Hippocampal formation (tissue), 2 donors: ENCODE data around the gene FANK1.
A peak's percentile ranks its signal among the peaks of the same experiment; 100 is the strongest.

Experiments used
- DNase-seq, 2 donors: peaks; one replicate each; lab custom pipeline; 2025; lab: John Stamatoyannopoulos, UW

Gene FANK1

GRCh38 chr10:125896088-125896934 is at the start of gene FANK1:
TSS of gene FANK1 (plus strand) at chr10:125896564. CDS start at chr10:125896643, 79 bp downstream.
- peak; percentile 44 to 74 for DNase-seq

- DNase-seq, result no peak
Measured at GRCh38 chr10:125846894-125847293, 49.5 kb upstream of the FANK1 start.

- DNase-seq, result no peak
Measured at GRCh38 chr10:125848371-125848770, 48.0 kb upstream of the FANK1 start.

DNA sequence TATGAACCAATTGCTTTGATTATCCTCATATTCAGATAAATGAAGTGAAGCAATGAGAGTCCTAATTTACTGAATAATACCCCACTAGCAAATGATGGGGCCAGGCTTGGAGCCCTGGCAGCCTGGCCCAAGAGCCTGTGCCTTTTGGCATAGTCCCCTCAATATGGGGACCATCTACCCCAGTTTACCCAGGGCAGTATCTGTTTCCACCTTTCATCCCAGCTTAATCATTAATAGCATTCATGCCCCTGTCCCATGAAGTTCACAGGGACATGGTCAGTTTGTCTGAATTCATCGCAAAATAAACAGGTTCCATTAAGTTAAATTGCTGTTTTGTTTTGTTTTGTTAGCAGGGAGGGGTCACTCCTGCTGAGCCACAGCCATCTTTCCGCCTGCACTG is 47.5 kb upstream of the FANK1 start:
- DNase-seq, result no peak

GRCh38 chr10:125849448-125849847 is 46.9 kb upstream of the FANK1 start:
- no peak for DNase-seq

DNA sequence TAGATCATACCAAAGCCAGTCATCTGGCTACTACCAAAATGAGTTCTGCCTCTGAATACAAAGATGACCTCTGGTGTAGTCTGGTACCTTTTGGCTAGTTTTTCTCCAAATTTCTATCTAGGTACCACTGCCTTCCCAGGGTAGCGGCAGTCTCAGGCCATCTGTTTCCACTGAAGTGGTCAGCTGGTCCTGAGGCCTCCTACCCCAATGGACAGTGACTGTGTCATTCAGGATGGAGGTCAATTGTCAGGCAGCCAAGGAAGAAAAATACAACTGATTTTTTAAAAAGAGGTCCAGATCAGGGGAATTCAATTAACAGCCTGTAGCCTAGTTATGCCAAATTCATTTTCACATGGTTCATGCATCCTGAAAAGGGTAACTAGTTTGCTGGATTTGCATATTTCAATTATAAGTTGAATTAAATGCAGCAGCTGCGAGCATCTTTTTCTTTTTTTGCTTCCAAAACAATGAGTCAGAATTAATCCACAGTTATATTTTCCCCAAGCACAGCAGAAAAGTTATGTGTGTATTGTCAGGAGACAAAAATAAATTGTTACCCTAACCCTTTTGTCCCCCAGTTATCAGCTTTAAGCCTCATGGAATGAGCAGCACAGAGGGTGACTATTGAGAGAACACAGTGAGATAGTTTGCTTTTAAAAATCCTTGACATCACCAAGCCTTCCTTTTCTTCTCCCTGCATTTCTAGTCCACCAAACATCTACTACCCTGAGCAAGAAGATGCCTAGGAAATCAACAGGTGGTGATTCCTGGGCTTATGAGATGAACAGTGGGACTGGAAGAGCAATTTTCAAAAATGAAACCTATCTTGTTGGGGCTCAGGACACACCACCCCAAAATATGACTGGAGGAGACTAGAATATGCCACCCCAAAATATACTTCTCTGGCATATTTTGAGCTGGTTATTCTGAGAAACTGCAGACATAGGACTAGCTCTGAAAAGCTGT is 45.3 kb upstream of the FANK1 start:
- no peak for DNase-seq

DNA sequence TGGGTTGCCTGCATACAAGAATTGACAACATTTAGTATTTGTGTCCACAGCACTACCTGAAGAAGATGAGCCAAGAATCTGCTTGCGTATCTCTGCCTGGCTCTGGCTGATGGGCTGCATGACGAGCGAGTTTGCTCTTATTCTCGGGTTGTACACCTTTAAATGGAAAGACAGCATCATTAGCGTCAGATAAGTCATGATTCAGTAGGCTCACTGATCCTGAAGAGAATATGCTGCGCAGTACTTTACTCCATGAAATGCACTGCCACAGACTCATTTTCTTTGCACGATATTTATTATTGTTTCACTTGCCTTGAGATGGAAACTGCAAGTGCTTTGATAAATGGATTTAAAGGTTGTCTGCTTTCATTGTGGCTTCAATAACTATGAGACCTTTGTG is 43.9 kb upstream of the FANK1 start:
- DNase-seq, result no peak

DNA sequence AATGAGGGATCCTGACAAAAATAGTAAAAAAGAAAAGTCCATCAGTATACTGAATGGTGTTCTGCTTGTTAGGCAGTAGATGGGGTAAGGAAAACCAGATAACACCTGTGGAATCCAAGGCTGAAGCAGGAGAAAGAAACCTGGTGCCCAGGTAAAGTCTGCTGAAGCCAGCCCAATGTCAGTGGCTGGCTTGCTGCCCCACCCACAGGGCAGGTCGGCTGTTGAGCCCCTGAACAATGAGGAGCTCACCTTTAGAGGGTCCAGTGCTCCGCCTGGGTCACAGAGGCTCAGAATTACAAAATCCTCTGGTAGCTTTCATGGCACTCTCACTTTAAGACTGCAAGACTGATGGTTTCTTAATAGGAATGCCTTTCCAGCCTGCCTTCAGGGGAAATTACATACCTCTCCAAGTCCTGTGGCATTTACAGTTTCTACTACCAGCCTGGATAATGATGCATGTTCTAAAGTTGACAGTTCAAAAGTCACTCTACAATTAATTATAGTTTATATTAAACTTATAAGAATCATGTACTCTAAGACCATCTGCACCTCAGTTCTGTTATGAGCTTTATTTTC is 39.1 kb upstream of the FANK1 start:
- no peak for DNase-seq

- DNase-seq, result no peak
Measured at GRCh38 chr10:125859128-125859817, 37.1 kb upstream of the FANK1 start.

GRCh38 chr10:125865120-125865519 is 31.2 kb upstream of the FANK1 start:
- DNase-seq, result no peak

DNA sequence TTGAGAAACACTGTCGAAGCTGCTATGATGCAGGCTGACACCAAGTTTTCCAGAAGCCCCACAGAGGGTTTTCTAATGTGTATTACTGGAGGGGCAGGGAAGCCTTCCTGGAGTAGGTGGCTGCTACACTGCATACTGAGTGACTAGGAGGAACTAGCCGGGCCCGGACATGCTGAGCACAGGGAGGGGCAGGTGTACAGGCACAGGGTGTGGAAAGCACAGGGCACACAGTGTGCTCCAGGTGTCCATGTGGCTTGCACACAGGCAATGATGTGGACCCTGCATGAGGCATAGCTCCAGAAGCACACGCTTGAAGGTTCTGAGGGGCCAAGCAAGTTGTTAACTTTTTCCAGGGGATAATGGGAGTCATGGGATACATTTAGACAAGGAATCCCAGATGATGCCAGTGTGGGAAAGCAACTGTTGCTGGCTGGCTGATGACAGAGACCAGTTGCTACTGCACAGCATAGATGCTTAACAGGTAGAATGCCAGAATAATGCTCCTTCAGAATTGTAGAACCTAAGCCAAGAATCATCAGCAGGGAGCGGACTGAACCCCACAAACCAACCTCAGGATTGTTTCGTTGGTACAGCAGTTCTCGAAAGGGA is 29.8 kb upstream of the FANK1 start:
- DNase-seq, result no peak

DNA sequence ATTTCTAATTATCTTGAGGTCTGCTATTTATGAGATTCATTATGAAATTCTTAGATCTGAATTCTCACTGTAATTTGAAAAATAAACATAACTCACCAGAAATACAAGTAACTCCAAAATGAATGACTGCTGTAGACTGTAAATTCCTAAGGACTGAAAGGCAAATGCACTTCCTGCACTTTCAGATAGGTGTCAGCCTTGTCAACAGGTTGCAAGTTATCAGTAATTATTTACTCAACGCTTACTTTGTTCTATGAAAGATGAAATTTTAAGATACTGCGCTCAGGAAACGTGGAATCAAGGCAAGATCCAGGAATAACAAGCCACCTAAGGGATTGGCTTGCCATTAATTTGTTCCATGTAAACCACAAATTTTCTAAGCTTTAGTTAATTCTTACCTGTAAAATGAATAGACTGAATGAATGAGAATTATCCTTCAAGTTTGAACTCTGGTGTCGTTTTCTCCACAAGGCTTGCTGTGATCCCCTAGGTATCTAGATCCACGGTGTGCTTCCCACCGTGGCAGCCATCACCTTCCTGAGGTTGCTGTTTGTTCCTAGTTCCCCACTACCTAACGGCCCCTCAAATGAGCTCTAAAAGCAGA is 27.9 kb upstream of the FANK1 start:
- DNase-seq, result peak in 1 of 2 donors; percentile 34

DNA sequence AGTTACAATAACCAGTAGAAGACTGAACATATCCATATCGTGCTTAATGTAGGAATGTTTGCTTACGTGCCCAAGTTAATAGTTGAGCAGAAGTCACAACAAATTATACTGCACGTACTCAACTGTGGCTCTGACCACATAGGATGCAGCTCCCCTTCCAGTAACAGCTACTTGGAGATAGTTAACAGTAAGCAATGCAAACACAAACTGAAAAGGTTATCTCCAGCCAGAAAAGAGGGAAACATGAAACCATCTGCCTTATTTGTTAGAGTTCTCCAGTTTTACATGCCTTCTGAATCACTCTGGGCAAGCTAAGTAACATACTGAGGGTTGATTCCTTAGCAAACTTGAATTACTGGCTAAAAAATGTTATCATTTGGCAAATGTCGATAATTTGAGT is 25.0 kb upstream of the FANK1 start:
- DNase-seq, result no peak

GRCh38 chr10:125878957-125879835 is 17.2 kb upstream of the FANK1 start:
- DNase-seq, result no peak

DNA sequence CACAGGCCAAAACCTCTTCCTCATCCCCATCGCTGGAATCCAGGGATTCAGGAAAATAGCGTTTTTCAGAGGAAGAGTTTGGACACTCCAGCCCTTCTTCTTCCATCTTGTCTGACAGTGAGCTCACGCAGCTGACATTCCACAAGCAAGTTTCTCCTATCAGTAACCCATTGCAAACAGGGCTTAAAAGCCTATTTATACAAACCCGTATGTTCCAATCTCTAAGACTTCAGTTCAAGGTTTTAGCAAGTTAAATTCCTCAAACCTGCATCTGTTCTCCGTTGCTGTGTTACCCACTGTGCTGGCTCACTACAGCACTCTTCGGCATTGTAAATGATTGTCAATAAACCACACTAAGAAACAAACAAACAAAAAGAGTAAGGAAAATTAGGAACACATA is 15.6 kb upstream of the FANK1 start:
- DNase-seq, result no peak

DNA sequence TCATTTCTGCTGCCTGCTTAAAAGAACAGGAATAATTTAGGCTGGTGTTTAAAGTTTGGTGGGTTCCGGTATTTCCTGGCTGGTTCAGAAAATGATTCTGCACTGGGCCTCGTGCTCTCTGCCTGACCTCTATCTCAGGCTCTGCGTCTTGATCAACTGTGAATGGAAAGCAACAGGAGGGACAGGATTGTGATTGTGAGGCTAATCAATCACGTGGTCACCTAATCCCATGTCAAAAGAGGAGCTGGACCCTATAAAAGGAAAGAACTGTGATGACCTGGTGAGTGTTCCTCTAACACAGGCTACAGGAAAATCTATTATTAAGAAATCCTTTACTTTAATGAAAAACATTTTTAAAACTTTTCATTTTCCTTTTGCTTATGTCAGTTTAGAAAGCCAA is 15.2 kb upstream of the FANK1 start, which contains the start of gene DHX32:
DHX32 (minus strand) TSS at position 101 of the 400 bp plus-strand sequence. CDS start 468 bp downstream, outside the sequence.
- DNase-seq, result no peak

DNA sequence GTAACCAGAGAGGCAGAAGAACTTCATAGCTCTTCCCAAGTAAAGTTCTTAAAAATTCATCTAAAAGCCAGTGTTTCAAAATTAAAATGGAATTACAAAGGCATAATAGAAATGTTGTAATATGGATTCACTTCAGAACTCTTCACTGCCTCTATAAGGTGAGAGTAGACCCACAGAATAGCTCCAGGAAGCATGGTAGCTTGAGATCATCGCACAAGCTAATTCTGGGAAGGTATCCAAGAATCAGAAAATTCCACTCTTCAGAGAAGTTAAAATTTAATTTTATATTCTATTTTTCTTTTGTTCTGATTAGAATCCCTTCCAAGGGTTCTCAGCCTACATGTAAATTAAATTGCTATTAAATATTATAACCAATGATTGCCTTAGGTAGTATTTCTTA is 13.8 kb upstream of the FANK1 start:
- no peak for DNase-seq

- no peak for DNase-seq
Measured at GRCh38 chr10:125883211-125883610, 13.2 kb upstream of the FANK1 start.

- no peak for DNase-seq
Measured at GRCh38 chr10:125886914-125887512, 9.4 kb upstream of the FANK1 start.
